Small intestine (tissue), 7 donors: ENCODE results near the gene LTA. TPM values are rescaled to one million over a fixed set of nuclear protein-coding genes. Genes with fewer than 3 reads are reported as not detected.

Source experiments
- DNase-seq, 2 donors: peaks; one replicate each; pipeline versions ENCODE4 v3.0.0 to v3.0.0-alpha.2; 2013
- FAIRE-seq: peaks from 2 replicates; lab custom pipeline; 2012; peaks lifted over from hg19 to GRCh38; lab: Jason Lieb, UNC
- H3K27ac ChIP-seq, 3 donors: one replicate each; pipeline ENCODE4 v1.5.1; 2013; ENCODE audit warnings: low read length in 2 of 3, mild to moderate bottlenecking in 2 of 3, control low read depth in 1 of 3, inconsistent platforms in 1 of 3, low read depth in 1 of 3, moderate library complexity in 1 of 3
- H3K27me3 ChIP-seq, 3 donors: one replicate each; pipeline ENCODE4 v1.6.1; 2013; ENCODE audit warnings: low read length in 3 of 3, inconsistent platforms in 1 of 3; ENCODE audit not compliant: control insufficient read depth in 3 of 3, insufficient read depth in 3 of 3
- H3K36me3 ChIP-seq, 3 donors: one replicate each; pipeline ENCODE4 v1.6.1; 2013; ENCODE audit warnings: low read length in 3 of 3, inconsistent platforms in 1 of 3, low read depth in 1 of 3, mild to moderate bottlenecking in 1 of 3, moderate library complexity in 1 of 3; ENCODE audit not compliant: control insufficient read depth in 3 of 3, insufficient read depth in 2 of 3
- H3K4me1 ChIP-seq, 3 donors: one replicate each; pipeline ENCODE4 v1.6.1; 2013; ENCODE audit warnings: low read length in 2 of 3, inconsistent platforms in 1 of 3, low read depth in 1 of 3, mild to moderate bottlenecking in 1 of 3, moderate library complexity in 1 of 3; ENCODE audit not compliant: control insufficient read depth in 3 of 3, insufficient read depth in 2 of 3
- H3K4me3 ChIP-seq, 3 donors: one replicate each; pipeline ENCODE4 v1.5.1; 2013; ENCODE audit warnings: low read length in 3 of 3, control low read depth in 1 of 3, inconsistent platforms in 1 of 3, low read depth in 1 of 3, mild to moderate bottlenecking in 1 of 3, moderate library complexity in 1 of 3
- H3K9me3 ChIP-seq, 2 donors: one replicate each; pipeline ENCODE4 v1.6.1; 2013; ENCODE audit warnings: low read depth in 1 of 2, low read length in 1 of 2; ENCODE audit not compliant: control insufficient read depth in 2 of 2, insufficient read depth in 1 of 2
- WGBS, 3 donors: extraction: QIAGEN DNeasy Blood & Tissue Kit; methylation state at CpG; one replicate each; pipeline ENCODE4 v1.1.7; 2013; 5-methylcytosine and 5-hydroxymethylcytosine counted together
- polyA plus RNA-seq, 4 donors: library from polyadenylated mRNA; stranded (reverse) in 3 of 4; unstranded in 1 of 4; fragments of 200-250 nt in 3 of 4; fragments of 120-200 nt in 1 of 4; gene quantifications; one replicate each; pipeline versions ENCODE4 v1.2.1 to v1.2.3, GENCODE V29; 2013
- donor health status: healthy with polysubstance abuse.
- donor health status: control.
- donor health status: control.
- donor health status: Bipolar disorder and iron deficiency.
- donor health status: healthy.

LTA gene
- polyA plus RNA-seq, 4 donors, result 0.24 to 1.0 TPM; not detected in 2

- Histone ChIP-seq H3K27ac (no peak overlapping the region), H3K9me3 (no peaks in the 10 kb centered on the region), H3K36me3 (no peaks in the 10 kb centered on the region), H3K27me3 (peaks cover 0 to 15% (median 0%) of the 10 kb centered on the region in 3 donors), H3K4me1 (no peaks in the 10 kb centered on the region), H3K4me3 (no peak overlapping the region)
- FAIRE-seq, result no peak
- no peak for DNase-seq
- WGBS, 3 donors, result 82 to 88% (median 84%) methylated on average over 1 of the region's 1 CpG
These were observed 2.1 kb upstream of the LTA start for GRCh38 chr6:31569861-31570536.

DNA sequence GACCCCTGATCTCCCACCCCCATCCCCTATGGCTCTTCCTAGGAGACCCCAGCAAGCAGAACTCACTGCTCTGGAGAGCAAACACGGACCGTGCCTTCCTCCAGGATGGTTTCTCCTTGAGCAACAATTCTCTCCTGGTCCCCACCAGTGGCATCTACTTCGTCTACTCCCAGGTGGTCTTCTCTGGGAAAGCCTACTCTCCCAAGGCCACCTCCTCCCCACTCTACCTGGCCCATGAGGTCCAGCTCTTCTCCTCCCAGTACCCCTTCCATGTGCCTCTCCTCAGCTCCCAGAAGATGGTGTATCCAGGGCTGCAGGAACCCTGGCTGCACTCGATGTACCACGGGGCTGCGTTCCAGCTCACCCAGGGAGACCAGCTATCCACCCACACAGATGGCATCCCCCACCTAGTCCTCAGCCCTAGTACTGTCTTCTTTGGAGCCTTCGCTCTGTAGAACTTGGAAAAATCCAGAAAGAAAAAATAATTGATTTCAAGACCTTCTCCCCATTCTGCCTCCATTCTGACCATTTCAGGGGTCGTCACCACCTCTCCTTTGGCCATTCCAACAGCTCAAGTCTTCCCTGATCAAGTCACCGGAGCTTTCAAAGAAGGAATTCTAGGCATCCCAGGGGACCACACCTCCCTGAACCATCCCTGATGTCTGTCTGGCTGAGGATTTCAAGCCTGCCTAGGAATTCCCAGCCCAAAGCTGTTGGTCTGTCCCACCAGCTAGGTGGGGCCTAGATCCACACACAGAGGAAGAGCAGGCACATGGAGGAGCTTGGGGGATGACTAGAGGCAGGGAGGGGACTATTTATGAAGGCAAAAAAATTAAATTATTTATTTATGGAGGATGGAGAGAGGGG is 1.4 kb downstream of the LTA start:
- WGBS, 3 donors, result 85 to 92% (median 89%) methylated on average over 9 of the region's 9 CpGs
- no peak for FAIRE-seq
- DNase-seq, result no peak
- H3K4me1 ChIP-seq, result no peaks in the 10 kb centered on the region
- H3K4me3 ChIP-seq, result no peak overlapping the region
- no peaks in the 10 kb centered on the region for H3K9me3 ChIP-seq
- peak overlapping the region in 1 of 3 donors; percentile 9 for H3K27ac ChIP-seq
- H3K27me3 ChIP-seq, result peaks cover 0 to 19% (median 0%) of the 10 kb centered on the region in 3 donors
- H3K36me3 ChIP-seq, result no peaks in the 10 kb centered on the region

DNA sequence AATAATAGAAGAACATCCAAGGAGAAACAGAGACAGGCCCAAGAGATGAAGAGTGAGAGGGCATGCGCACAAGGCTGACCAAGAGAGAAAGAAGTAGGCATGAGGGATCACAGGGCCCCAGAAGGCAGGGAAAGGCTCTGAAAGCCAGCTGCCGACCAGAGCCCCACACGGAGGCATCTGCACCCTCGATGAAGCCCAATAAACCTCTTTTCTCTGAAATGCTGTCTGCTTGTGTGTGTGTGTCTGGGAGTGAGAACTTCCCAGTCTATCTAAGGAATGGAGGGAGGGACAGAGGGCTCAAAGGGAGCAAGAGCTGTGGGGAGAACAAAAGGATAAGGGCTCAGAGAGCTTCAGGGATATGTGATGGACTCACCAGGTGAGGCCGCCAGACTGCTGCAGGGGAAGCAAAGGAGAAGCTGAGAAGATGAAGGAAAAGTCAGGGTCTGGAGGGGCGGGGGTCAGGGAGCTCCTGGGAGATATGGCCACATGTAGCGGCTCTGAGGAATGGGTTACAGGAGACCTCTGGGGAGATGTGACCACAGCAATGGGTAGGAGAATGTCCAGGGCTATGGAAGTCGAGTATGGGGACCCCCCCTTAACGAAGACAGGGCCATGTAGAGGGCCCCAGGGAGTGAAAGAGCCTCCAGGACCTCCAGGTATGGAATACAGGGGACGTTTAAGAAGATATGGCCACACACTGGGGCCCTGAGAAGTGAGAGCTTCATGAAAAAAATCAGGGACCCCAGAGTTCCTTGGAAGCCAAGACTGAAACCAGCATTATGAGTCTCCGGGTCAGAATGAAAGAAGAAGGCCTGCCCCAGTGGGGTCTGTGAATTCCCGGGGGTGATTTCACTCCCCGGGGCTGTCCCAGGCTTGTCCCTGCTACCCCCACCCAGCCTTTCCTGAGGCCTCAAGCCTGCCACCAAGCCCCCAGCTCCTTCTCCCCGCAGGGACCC is 2.3 kb downstream of the LTA start:
- H3K4me1 ChIP-seq, result no peaks in the 10 kb centered on the region
- no peak overlapping the region for H3K4me3 ChIP-seq
- H3K9me3 ChIP-seq, result no peaks in the 10 kb centered on the region
- H3K27me3 ChIP-seq, result peaks cover 0 to 18% (median 0%) of the 10 kb centered on the region in 3 donors
- DNase-seq (no peak), FAIRE-seq (no peak)
- 72 to 80% (median 77%) methylated on average over 14 of the region's 14 CpGs for WGBS, 3 donors
- no peaks in the 10 kb centered on the region for H3K36me3 ChIP-seq
- H3K27ac ChIP-seq, result peak overlapping the region in 1 of 3 donors; percentile 55

- H3K4me3 ChIP-seq, result peak within 1 kb of the TSS in 2 of 3 donors; percentile 19 to 24
- H3K27ac ChIP-seq, result peak within 1 kb of the TSS in 2 of 3 donors; percentile 45 to 55
- peaks cover 0 to under 1% (median 0%) of the 10 kb centered on the region in 3 donors for H3K4me1 ChIP-seq
- H3K36me3 ChIP-seq, result no peaks in the 10 kb centered on the region
- WGBS, 3 donors, result 45 to 58% (median 51%) methylated on average over 15 to 19 of the region's 19 CpGs
- DNase-seq (peak in 1 of 2 donors; percentile 42), FAIRE-seq (no peak)
- H3K9me3 ChIP-seq, result peaks cover 0 to under 1% of the 10 kb centered on the region in 2 donors
- H3K27me3 ChIP-seq, result peaks cover 0 to 18% (median 0%) of the 10 kb centered on the region in 3 donors
These were observed 3.3 kb downstream of the LTA start, which contains the start of gene TNF for GRCh38 chr6:31575335-31575901. TNF (plus strand) TSS chr6:31575565; CDS start chr6:31575742, 177 bp downstream.

- Histone ChIP-seq H3K27me3 (peaks cover 0 to 21% (median 0%) of the 10 kb centered on the region in 3 donors), H3K4me3 (peak overlapping the region in 2 of 3 donors; percentile 19 to 24), H3K27ac (peak overlapping the region in 2 of 3 donors; percentile 45 to 55), H3K9me3 (peaks cover 0 to 4% of the 10 kb centered on the region in 2 donors), H3K4me1 (peaks cover 0 to 3% (median 0%) of the 10 kb centered on the region in 3 donors), H3K36me3 (no peaks in the 10 kb centered on the region)
- DNase-seq (no peak), FAIRE-seq (no peak)
- WGBS, 3 donors, result 61 to 67% (median 62%) methylated on average over 8 of the region's 8 CpGs
These were observed 4.0 kb downstream of the LTA start for GRCh38 chr6:31575952-31576685.

DNA sequence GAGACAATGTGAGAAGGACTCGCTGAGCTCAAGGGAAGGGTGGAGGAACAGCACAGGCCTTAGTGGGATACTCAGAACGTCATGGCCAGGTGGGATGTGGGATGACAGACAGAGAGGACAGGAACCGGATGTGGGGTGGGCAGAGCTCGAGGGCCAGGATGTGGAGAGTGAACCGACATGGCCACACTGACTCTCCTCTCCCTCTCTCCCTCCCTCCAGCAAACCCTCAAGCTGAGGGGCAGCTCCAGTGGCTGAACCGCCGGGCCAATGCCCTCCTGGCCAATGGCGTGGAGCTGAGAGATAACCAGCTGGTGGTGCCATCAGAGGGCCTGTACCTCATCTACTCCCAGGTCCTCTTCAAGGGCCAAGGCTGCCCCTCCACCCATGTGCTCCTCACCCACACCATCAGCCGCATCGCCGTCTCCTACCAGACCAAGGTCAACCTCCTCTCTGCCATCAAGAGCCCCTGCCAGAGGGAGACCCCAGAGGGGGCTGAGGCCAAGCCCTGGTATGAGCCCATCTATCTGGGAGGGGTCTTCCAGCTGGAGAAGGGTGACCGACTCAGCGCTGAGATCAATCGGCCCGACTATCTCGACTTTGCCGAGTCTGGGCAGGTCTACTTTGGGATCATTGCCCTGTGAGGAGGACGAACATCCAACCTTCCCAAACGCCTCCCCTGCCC is 4.9 kb downstream of the LTA start:
- Histone ChIP-seq H3K27ac (peak overlapping the region in 1 of 3 donors; percentile 26), H3K4me3 (peak overlapping the region in 1 of 3 donors; percentile 24), H3K36me3 (no peaks in the 10 kb centered on the region), H3K27me3 (peaks cover 0 to 28% (median 0%) of the 10 kb centered on the region in 3 donors), H3K4me1 (peaks cover 0 to 9% (median 0%) of the 10 kb centered on the region in 3 donors), H3K9me3 (peaks cover 0 to 4% of the 10 kb centered on the region in 2 donors)
- 75 to 84% (median 81%) methylated on average over 16 to 19 of the region's 19 CpGs for WGBS, 3 donors
- no peak for FAIRE-seq
- DNase-seq, result peak in 1 of 2 donors; percentile 57

DNA sequence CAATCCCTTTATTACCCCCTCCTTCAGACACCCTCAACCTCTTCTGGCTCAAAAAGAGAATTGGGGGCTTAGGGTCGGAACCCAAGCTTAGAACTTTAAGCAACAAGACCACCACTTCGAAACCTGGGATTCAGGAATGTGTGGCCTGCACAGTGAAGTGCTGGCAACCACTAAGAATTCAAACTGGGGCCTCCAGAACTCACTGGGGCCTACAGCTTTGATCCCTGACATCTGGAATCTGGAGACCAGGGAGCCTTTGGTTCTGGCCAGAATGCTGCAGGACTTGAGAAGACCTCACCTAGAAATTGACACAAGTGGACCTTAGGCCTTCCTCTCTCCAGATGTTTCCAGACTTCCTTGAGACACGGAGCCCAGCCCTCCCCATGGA is 5.5 kb downstream of the LTA start:
- DNase-seq (no peak), FAIRE-seq (no peak)
- Histone ChIP-seq H3K9me3 (peaks cover 0 to 4% of the 10 kb centered on the region in 2 donors), H3K4me3 (no peak overlapping the region), H3K27ac (no peak overlapping the region), H3K36me3 (no peaks in the 10 kb centered on the region), H3K4me1 (peaks cover 0 to 9% (median 0%) of the 10 kb centered on the region in 3 donors), H3K27me3 (peaks cover 0 to 29% (median 0%) of the 10 kb centered on the region in 3 donors)
- 81 to 82% (median 82%) methylated on average over 3 of the region's 3 CpGs for WGBS, 3 donors
